Nephron progenitor cell (in vitro differentiated cells): ENCODE data around the gene PTBP3.

Experiments used
- DNase-seq: peaks from one replicate; pipeline ENCODE4 v3.0.0; 2021
- H3K27ac Mint-ChIP-seq: 2 replicates; pipeline ENCODE4 v1.8.0; 2021; ENCODE audit warnings: mild to moderate bottlenecking, moderate library complexity, mixed read lengths
- H3K27me3 Mint-ChIP-seq: 2 replicates; pipeline ENCODE4 v1.8.0; 2021; ENCODE audit warnings: mild to moderate bottlenecking, low read depth, mixed read lengths; ENCODE audit not compliant: poor library complexity
- H3K36me3 Mint-ChIP-seq: 2 replicates; pipeline ENCODE4 v1.8.0; 2021; ENCODE audit warnings: low read depth, mixed read lengths
- H3K4me1 Mint-ChIP-seq: 2 replicates; pipeline ENCODE4 v1.8.0; 2021; ENCODE audit warnings: mixed read lengths
- H3K4me3 Mint-ChIP-seq: 2 replicates; pipeline ENCODE4 v1.8.0; 2021; ENCODE audit warnings: mild to moderate bottlenecking, moderate library complexity, mixed read lengths
- H3K9me3 Mint-ChIP-seq: 2 replicates; pipeline ENCODE4 v1.8.0; 2021; ENCODE audit warnings: mild to moderate bottlenecking, moderate library complexity, mixed read lengths
- TF ChIP-seq, protein P1 (sequence below): fragments of 200-600 bp; sonication (generic); IDR thresholded peaks from 2 replicates; pipeline ENCODE4 v1.5.0; 2021; ENCODE audit warnings: antibody characterized with exemption

The PTBP3 gene

DNA sequence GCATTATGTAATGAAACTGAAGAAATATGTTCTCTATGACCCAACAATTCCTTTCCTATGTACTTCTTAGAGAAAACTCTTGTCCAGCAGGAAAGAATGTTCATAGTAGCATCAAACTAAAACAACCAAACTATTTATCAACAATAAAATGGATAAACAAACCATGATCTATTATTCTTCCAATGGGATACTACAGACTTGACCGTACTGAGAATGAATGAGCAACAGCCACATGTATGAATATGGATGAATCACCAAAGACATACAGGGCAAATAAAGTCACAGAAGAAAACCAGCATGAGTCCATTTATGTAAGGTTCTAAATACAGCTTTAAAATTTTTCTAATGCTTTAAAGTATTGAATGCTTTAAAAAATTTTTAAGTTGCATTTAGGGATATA, 84.7 kb downstream of the PTBP3 start:
- TF ChIP-seq, protein P1, sequence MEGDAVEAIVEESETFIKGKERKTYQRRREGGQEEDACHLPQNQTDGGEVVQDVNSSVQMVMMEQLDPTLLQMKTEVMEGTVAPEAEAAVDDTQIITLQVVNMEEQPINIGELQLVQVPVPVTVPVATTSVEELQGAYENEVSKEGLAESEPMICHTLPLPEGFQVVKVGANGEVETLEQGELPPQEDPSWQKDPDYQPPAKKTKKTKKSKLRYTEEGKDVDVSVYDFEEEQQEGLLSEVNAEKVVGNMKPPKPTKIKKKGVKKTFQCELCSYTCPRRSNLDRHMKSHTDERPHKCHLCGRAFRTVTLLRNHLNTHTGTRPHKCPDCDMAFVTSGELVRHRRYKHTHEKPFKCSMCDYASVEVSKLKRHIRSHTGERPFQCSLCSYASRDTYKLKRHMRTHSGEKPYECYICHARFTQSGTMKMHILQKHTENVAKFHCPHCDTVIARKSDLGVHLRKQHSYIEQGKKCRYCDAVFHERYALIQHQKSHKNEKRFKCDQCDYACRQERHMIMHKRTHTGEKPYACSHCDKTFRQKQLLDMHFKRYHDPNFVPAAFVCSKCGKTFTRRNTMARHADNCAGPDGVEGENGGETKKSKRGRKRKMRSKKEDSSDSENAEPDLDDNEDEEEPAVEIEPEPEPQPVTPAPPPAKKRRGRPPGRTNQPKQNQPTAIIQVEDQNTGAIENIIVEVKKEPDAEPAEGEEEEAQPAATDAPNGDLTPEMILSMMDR = no peak
- DNase-seq = no peak
- no peaks in the 10 kb centered on the region for H3K9me3 Mint-ChIP-seq
- no peak overlapping the region for H3K4me3 Mint-ChIP-seq
- H3K4me1 Mint-ChIP-seq = no peaks in the 10 kb centered on the region
- no peaks in the 10 kb centered on the region for H3K27me3 Mint-ChIP-seq
- peaks cover 32% of the 10 kb centered on the region for H3K36me3 Mint-ChIP-seq
- no peak overlapping the region for H3K27ac Mint-ChIP-seq

DNA sequence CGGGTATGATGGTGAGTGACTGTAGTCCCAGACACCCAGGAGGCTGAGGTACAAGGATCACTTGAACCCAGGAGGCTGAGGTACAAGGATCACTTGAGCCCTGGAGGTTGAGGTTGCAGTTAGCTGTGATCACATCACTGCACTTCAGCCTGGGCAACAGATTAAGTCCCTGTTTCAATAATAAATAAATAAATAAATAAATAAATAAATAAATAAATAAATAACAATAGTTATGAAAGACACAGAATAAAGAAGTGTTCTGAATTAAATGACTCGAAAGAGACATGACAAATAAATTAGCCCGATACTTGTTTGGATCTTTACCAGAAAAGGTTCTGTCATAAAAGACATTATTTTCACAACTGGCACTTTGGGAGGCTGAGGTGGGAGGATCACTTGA, 86.3 kb downstream of the PTBP3 start:
- no peak for DNase-seq
- Mint-ChIP-seq H3K4me1 (no peaks in the 10 kb centered on the region), H3K36me3 (peaks cover 39% of the 10 kb centered on the region), H3K4me3 (no peak overlapping the region), H3K27me3 (no peaks in the 10 kb centered on the region), H3K9me3 (no peaks in the 10 kb centered on the region), H3K27ac (no peak overlapping the region)
- TF ChIP-seq, protein P1 = no peak

DNA sequence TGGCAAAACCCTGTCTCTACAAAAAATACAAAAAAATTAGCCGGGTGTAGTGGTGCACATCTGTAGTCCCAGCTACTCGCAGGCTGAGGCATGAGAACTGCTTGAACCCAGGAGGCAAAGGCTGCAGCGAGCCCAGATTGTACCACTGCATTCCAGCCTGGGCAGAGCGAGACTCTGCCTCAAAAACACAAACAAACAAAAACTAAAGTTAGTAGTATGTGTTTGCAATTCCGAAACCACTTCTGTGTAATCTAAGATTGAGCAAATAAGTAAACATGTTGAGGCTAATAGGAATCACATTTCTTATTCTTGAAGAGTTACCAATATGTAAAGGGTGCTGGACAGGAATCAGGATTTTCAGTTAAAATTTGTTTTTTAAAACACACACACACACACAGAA, 88.3 kb downstream of the PTBP3 start:
- Mint-ChIP-seq H3K27ac (no peak overlapping the region), H3K36me3 (peaks cover 38% of the 10 kb centered on the region), H3K9me3 (no peaks in the 10 kb centered on the region), H3K4me3 (no peak overlapping the region), H3K27me3 (no peaks in the 10 kb centered on the region), H3K4me1 (no peaks in the 10 kb centered on the region)
- no peak for DNase-seq
- TF ChIP-seq, protein P1 = no peak

DNA sequence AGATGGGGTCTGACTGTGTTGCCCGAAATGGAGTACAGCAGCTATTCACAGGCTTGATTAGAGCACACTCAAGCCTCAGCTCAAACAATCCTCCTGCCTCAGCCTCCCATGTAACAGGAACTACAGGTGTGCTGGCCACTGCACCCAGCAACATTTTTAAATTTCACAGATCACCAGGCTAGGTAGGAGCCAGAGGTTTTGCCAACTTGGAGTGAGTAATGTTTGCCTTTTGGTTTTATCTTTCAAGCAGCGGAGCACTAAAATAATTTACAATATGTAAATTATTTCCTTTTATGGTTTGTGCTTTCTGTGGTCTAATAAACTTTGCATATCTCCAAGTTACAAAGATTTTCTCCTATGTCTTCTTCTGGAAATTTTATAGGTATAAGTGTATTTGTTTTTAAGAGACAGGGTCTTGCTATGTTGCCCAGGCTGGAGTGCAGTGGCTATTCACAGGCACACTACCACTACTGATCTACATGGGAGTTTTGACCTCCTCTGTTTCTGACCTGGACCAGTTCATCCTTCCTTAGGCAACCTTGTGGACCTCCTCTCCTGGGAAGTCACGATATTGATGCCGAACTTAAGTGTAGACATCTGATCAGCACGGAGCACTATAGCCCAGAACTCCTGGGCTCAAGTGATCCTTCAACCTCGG, 91.1 kb downstream of the PTBP3 start:
- Mint-ChIP-seq H3K9me3 (no peaks in the 10 kb centered on the region), H3K4me1 (no peaks in the 10 kb centered on the region), H3K27me3 (no peaks in the 10 kb centered on the region), H3K36me3 (peaks cover 35% of the 10 kb centered on the region), H3K4me3 (no peak overlapping the region), H3K27ac (no peak overlapping the region)
- TF ChIP-seq, protein P1 = no peak
- DNase-seq = no peak

DNA sequence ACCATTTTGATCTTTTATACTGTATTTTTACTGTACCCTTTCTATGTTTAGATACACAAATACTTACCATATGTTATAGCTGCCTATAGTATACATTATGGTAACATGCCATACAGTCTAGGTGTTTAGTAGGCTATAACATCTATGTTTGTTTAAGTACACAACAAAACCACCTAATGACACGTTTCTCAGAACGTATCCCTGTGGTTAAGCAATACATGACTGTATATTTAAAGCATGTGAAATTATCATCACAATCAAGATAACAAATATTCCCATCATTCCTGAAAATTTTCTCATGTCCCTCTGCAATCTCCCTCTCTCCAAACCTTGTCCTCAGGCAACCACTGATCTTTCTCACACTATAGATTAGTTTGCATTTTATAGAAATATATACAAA, 91.9 kb downstream of the PTBP3 start:
- Mint-ChIP-seq H3K4me3 (no peak overlapping the region), H3K27ac (no peak overlapping the region), H3K27me3 (no peaks in the 10 kb centered on the region), H3K4me1 (no peaks in the 10 kb centered on the region), H3K36me3 (peaks cover 27% of the 10 kb centered on the region), H3K9me3 (no peaks in the 10 kb centered on the region)
- TF ChIP-seq, protein P1 = no peak
- no peak for DNase-seq

DNA sequence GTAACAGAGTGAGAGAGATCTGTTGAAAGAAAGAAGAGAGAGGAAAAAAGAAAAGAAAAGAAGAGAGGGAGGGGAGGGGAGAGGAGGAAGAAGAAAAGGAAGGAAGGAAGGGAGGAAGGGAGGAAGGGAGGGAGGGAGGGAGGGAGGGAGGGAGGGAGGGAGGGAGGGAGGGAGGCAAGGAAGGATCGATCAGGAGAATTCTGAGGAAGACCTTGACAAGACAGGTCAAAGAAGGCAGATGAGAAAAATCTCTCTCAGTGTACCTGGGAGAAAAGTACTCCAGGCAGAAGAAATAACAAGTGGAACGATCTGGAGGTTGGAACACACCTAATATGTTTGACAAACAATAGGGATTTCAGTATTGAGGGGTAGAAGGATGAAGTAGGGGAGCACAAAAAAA, 93.7 kb downstream of the PTBP3 start:
- Mint-ChIP-seq H3K27ac (no peak overlapping the region), H3K36me3 (peaks cover 15% of the 10 kb centered on the region), H3K27me3 (no peaks in the 10 kb centered on the region), H3K4me1 (no peaks in the 10 kb centered on the region), H3K4me3 (no peak overlapping the region), H3K9me3 (no peaks in the 10 kb centered on the region)
- TF ChIP-seq, protein P1 = no peak
- DNase-seq = no peak
